SK-N-SH treated with all-trans-retinoic acid at 6 μM for 48 hours (cell line): Measurements from ENCODE around the gene RBM46.

Experiments used
- ATAC-seq: fragments of 200-7000 bp; cut with Tn5 transposase; 3 replicates; pipeline ENCODE4 v1.9.1; 2020; ENCODE audit warnings: mild to moderate bottlenecking, moderate library complexity
- ARNTL ChIP-seq: fragments of 450-650 bp; formaldehyde crosslinking; IDR thresholded peaks from 2 replicates; pipeline ENCODE4 v1.5.0; 2020; ENCODE audit warnings: low read depth, mild to moderate bottlenecking, moderate library complexity, borderline replicate concordance
- BACH2 ChIP-seq: fragments of 250-450 bp; sonication (Bioruptor Pico); IDR thresholded peaks from 2 replicates; pipeline ENCODE4 v1.9.0; 2021; ENCODE audit warnings: mild to moderate bottlenecking, borderline replicate concordance
- CSDC2 ChIP-seq: fragments of 250-450 bp; sonication (Bioruptor Pico); IDR thresholded peaks from 2 replicates; pipeline ENCODE4 v1.5.0; 2020; ENCODE audit warnings: mild to moderate bottlenecking, moderate library complexity
- CSRNP3 ChIP-seq: fragments of 250-450 bp; sonication (Bioruptor Pico); IDR thresholded peaks from 2 replicates; pipeline ENCODE4 v1.5.1; 2021; ENCODE audit warnings: mild to moderate bottlenecking, moderate library complexity
- ESRRG ChIP-seq: fragments of 250-450 bp; sonication (Bioruptor Pico); IDR thresholded peaks from 2 replicates; pipeline ENCODE4 v1.6.1; 2021; ENCODE audit warnings: mild to moderate bottlenecking
- GLIS3 ChIP-seq: fragments of 250-450 bp; sonication (Bioruptor Pico); IDR thresholded peaks from 2 replicates; pipeline ENCODE4 v1.5.0; 2020; ENCODE audit warnings: mild to moderate bottlenecking, moderate library complexity
- ISL1 ChIP-seq: fragments of 250-450 bp; sonication (Bioruptor Pico); IDR thresholded peaks from 2 replicates; pipeline ENCODE4 v2.1.2; 2022; ENCODE audit warnings: mild to moderate bottlenecking, moderate library complexity
- OSR1 ChIP-seq: fragments of 250-450 bp; sonication (Bioruptor Pico); IDR thresholded peaks from 2 replicates; pipeline ENCODE4 v1.8.0; 2022; ENCODE audit warnings: moderate library complexity, mild to moderate bottlenecking, inconsistent platforms
- PATZ1 ChIP-seq: fragments of 250-450 bp; sonication (Bioruptor Pico); IDR thresholded peaks from 2 replicates; pipeline ENCODE4 v1.8.0; 2020; ENCODE audit warnings: mild to moderate bottlenecking, moderate library complexity, borderline replicate concordance
- POU6F1 ChIP-seq: fragments of 250-450 bp; sonication (Bioruptor Pico); IDR thresholded peaks from 2 replicates; pipeline ENCODE4 v1.8.0; 2021; ENCODE audit warnings: low read depth, mild to moderate bottlenecking, moderate library complexity, borderline replicate concordance
- PPARA ChIP-seq: fragments of 250-450 bp; sonication (Bioruptor Pico); IDR thresholded peaks from 2 replicates; pipeline ENCODE4 v1.5.0; 2020; ENCODE audit warnings: mild to moderate bottlenecking, borderline replicate concordance
- RARB ChIP-seq: fragments of 250-450 bp; sonication (Bioruptor Pico); IDR thresholded peaks from 2 replicates; pipeline ENCODE4 v1.8.0; 2021; ENCODE audit warnings: mild to moderate bottlenecking, moderate library complexity
- SNAI2 ChIP-seq: fragments of 250-450 bp; sonication (Bioruptor Pico); IDR thresholded peaks from 2 replicates; pipeline ENCODE4 v1.5.0; 2020; ENCODE audit warnings: mild to moderate bottlenecking, moderate library complexity
- TCF4 ChIP-seq: fragments of 250-450 bp; sonication (Bioruptor Pico); IDR thresholded peaks from 2 replicates; pipeline ENCODE4 v1.8.0; 2021; ENCODE audit warnings: mild to moderate bottlenecking, moderate library complexity, borderline replicate concordance
- TOX ChIP-seq: fragments of 250-450 bp; sonication (Bioruptor Pico); IDR thresholded peaks from 2 replicates; pipeline ENCODE4 v1.8.0; 2021; ENCODE audit warnings: mild to moderate bottlenecking, moderate library complexity, borderline replicate concordance
- TSHZ2 ChIP-seq: fragments of 250-450 bp; sonication (Bioruptor Pico); IDR thresholded peaks from 2 replicates; pipeline ENCODE4 v1.5.0; 2020; ENCODE audit warnings: mild to moderate bottlenecking, moderate library complexity
- ZC3H10 ChIP-seq: fragments of 250-450 bp; sonication (Bioruptor Pico); IDR thresholded peaks from 2 replicates; pipeline ENCODE4 v1.5.1; 2021; ENCODE audit warnings: mild to moderate bottlenecking, moderate library complexity
- ZFP30 ChIP-seq: fragments of 450-650 bp; formaldehyde crosslinking; IDR thresholded peaks from 2 replicates; pipeline ENCODE4 v1.5.0; 2022; ENCODE audit warnings: mild to moderate bottlenecking, moderate library complexity
- ZNF565 ChIP-seq: fragments of 450-650 bp; formaldehyde crosslinking; conservative IDR thresholded peaks from 2 replicates; pipeline ENCODE4 v1.5.0; 2020; ENCODE audit warnings: low read depth, mild to moderate bottlenecking, moderate library complexity
- ZNF70 ChIP-seq: fragments of 450-650 bp; formaldehyde crosslinking; IDR thresholded peaks from 2 replicates; pipeline ENCODE4 v1.5.0; 2020; ENCODE audit warnings: mild to moderate bottlenecking, moderate library complexity
- ZNF8 ChIP-seq: fragments of 450-650 bp; formaldehyde crosslinking; IDR thresholded peaks from 2 replicates; pipeline ENCODE4 v1.5.0; 2020; ENCODE audit warnings: mild to moderate bottlenecking, moderate library complexity

The RBM46 gene

GRCh38 chr4:154838155-154838554 lies 57.1 kb downstream of the RBM46 start:
- no peak for ATAC-seq
- TF ChIP-seq TSHZ2 (CRISPR knock-in tag), result 0 out of 2 replicates have a peak, but pooled peaks have one; percentile 58
- TF ChIP-seq POU6F1 (CRISPR knock-in tag), result no peak
- TF ChIP-seq ZFP30 (CRISPR knock-in tag), result no peak
- TF ChIP-seq, all 23 proteins: peak for 1

GRCh38 chr4:154838694-154839093 lies 57.6 kb downstream of the RBM46 start:
- TF ChIP-seq ESRRG (CRISPR knock-in tag), result no peak
- TF ChIP-seq PPARA (CRISPR knock-in tag), result no peak
- no peak for TF ChIP-seq OSR1 (CRISPR knock-in tag)
- TF ChIP-seq TOX (CRISPR knock-in tag), result no peak
- no peak for TF ChIP-seq ARNTL (CRISPR knock-in tag)
- TF ChIP-seq ZC3H10 (CRISPR knock-in tag), result no peak
- no peak for TF ChIP-seq POU6F1 (CRISPR knock-in tag)
- no peak for TF ChIP-seq SNAI2
- TF ChIP-seq ZNF70 (CRISPR knock-in tag), result no peak
- TF ChIP-seq ZNF8 (CRISPR knock-in tag), result no peak
- TF ChIP-seq BACH2 (CRISPR knock-in tag), result no peak
- no peak for TF ChIP-seq GLIS3 (CRISPR knock-in tag)
- no peak for TF ChIP-seq ZNF565 (CRISPR knock-in tag)
- no peak for TF ChIP-seq CSDC2
- no peak for TF ChIP-seq RARB
- TF ChIP-seq CSRNP3 (CRISPR knock-in tag), result no peak
- TF ChIP-seq ISL1 (CRISPR knock-in tag), result no peak
- no peak for TF ChIP-seq TSHZ2 (CRISPR knock-in tag)
- no peak for TF ChIP-seq TCF4
- no peak for TF ChIP-seq PATZ1 (CRISPR knock-in tag)
- ATAC-seq, result no peak
